Epithelial cell of esophagus (primary cell): ENCODE results near the gene UFSP1.

Experiments used
- DNase-seq: peaks from one replicate; pipeline ENCODE4 v3.0.0; 2010; ENCODE audit warnings: low read depth
- H3K4me3 ChIP-seq: 2 replicates; pipeline ENCODE4 v1.5.1; 2011; ENCODE audit warnings: mild to moderate bottlenecking, low read length, control low read depth
- CTCF ChIP-seq: IDR thresholded peaks from 2 replicates; pipeline ENCODE4 v1.5.1; 2011; ENCODE audit warnings: low read depth, mild to moderate bottlenecking, low read length, control low read depth, inconsistent platforms; ENCODE audit not compliant: insufficient read depth; ENCODE audit errors: missing control alignments

The UFSP1 gene

GRCh38 chr7:100890653-100891567 lies 1.4 kb upstream of the UFSP1 start:
- peak; percentile 23 for DNase-seq
- TF ChIP-seq CTCF: no peak
- H3K4me3 ChIP-seq: peak overlapping the region; percentile 57

- TF ChIP-seq CTCF: no peak
- peak overlapping the region; percentile 62 for H3K4me3 ChIP-seq
- DNase-seq: peak; percentile 26
Measured at GRCh38 chr7:100888291-100888987, 1.1 kb downstream of the UFSP1 start.

GRCh38 chr7:100887516-100888290 lies 1.8 kb downstream of the UFSP1 start:
- TF ChIP-seq CTCF: no peak
- no peak for DNase-seq
- H3K4me3 ChIP-seq: no peak overlapping the region

- DNase-seq: no peak
- H3K4me3 ChIP-seq: no peak overlapping the region
- TF ChIP-seq CTCF: no peak
Measured at GRCh38 chr7:100886936-100887515, 2.5 kb downstream of the UFSP1 start.

GRCh38 chr7:100886142-100886935 lies 3.2 kb downstream of the UFSP1 start:
- no peak for TF ChIP-seq CTCF
- H3K4me3 ChIP-seq: no peak overlapping the region
- DNase-seq: no peak
